NCI-H1105 treated with DMSO at 0.1 percent for 48 hours (cell line): Measurements from ENCODE around the gene B4GALNT2.
"Not testable (repeated sequence)": the region's sequence is repeated elsewhere in the genome, so short reads cannot be mapped to it uniquely, and the experiment has no call there.

Experiments used
- DNase-seq: peaks from one replicate; lab custom pipeline; 2025; lab: John Stamatoyannopoulos, UW

Gene B4GALNT2

DNA sequence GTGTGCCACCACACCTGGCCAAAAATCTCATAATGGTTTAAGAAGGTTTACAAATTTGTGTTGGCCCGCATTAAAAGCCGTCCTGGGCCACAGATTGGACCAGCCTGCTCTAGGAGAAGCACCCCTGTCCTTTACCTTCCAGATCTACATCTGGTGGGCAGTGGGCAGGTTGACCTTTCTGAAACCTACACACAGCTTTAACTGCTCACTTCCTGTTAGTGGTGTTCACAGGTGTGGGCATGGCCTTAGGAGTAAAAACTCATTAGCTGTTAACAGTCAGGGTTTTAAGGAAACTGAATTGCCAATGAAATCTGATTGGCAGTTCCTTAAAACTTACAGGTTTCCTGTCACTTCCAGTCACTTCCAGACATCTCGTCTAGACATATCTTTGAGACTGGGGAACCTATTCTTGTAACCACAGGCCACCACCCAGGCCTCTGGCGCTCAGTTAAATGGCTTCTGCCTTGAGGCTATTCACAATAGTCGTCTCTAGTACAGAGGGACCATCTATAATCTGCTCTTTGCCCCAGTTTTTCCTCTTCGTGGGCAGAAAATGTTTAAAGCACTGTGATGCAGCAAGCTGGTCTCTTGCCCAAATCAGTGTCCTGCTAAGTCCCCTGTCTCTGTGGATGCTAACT, 48.5 kb downstream of the B4GALNT2 start:
- DNase-seq = no peak

DNA sequence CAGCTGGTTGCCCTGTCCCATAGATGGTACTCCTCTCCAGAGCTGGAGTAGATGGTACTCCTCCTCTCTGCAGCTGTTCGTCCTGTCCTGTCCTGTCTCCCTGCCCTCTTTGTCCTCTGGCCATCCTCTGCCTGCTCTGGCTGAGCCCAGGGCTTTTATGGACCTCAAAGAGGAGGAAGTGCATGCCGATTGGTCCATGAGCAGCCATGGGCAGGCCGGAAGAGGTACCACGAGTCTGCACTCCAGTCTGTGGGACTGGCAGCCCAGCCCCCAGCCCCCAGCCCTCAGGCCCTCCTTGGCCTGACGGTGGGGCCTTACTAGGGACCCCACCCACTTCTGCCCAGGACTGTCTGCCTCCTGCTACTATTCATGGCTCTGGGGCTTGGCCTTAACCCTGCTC, 50.8 kb downstream of the B4GALNT2 start:
- no peak for DNase-seq

DNA sequence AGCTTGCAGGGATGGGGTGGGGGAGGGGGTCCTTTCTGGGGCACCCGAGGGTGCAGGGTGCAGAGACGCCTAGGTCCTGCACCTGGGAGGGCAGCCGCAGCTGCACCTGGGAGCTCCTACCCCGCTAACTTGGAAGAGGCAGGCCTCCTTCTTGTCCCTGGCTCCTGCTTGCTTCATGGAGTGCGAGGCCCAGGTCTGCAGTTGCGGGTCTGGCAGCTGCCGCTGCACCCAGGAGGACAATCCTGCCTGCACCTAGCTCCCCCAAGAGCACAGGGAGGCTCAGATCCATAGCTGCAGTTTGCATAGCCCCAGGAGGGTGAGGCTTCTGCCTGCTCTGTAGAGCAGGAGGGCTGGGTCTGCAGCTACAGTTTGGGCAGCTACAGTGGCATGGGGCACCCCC, 51.2 kb downstream of the B4GALNT2 start:
- no peak for DNase-seq

DNA sequence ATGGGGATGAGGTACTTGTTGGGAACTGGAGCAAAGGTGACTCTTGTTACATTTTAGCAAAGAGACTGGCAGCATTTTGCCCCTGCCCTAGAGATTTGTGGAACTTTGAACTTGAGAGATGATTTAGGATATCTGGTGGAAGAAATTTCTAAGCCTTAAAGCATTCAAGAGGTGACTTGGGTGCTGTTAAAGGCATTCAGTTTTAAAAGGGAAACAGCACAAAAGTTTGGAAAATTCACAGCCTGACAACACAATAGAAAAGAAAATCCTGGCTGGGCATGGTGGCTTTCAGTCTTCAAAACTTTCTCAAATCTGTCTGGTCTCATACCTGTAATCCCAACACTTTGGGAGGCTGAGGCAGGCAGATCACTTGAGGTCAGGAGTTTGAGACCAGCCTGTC, 52.0 kb downstream of the B4GALNT2 start:
- DNase-seq = not testable (repeated sequence)

DNA sequence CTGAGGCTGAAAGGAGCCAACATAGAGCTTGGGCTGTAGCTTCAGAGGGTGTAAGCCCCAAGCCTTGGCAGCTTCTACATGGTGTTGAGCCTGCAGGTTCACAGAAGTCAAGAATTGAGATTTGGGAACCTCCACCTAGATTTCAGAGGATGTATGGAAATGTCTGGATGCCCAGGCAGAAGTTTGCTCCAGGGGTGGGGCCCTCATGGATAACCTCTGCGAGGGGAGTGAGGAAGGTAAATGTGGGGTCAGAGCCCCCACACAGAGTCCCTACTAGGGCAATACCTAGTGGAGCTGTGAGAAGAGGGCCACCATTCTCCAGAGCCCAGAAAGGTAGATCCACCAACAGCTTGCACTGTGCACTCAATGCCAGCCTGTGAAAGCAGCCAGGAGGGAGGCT, 52.8 kb downstream of the B4GALNT2 start:
- DNase-seq = not testable (repeated sequence)

DNA sequence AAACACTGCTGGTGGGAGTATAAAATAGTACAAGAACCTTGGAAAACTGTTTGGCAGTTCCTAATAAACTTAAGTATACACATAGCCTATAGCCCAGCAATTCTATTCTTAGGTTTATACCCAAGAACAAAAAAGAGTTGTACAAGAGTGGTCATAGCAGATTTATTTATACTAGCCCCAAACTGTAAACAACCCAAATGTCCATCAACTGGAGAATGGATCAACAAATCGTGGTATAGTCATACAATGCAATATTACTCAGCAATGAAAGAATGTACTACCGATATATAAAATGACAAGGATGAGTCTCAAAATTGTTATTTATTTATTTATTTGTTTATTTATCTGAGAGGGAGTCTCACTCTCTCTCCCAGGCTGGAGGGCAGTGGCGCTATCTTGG, 54.7 kb downstream of the B4GALNT2 start:
- DNase-seq = no peak

DNA sequence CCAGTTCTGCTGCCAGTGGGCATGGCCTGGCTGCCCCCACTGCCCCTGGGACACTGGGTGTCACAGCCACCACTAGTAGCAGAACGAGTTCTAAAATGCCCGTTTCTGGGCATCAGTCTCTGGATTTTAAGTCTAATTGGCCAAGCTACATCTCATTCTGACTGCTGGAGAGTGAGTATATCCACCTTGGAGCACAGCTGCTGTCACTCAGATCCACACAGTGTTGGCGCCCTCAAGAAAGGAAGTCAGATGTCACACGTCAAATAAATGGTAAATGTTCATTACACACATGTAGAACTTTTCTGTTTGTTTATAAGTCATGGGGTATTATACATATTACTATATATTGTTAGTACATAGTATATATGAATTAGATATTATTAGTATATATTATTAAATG, 58.4 kb downstream of the B4GALNT2 start:
- no peak for DNase-seq

DNA sequence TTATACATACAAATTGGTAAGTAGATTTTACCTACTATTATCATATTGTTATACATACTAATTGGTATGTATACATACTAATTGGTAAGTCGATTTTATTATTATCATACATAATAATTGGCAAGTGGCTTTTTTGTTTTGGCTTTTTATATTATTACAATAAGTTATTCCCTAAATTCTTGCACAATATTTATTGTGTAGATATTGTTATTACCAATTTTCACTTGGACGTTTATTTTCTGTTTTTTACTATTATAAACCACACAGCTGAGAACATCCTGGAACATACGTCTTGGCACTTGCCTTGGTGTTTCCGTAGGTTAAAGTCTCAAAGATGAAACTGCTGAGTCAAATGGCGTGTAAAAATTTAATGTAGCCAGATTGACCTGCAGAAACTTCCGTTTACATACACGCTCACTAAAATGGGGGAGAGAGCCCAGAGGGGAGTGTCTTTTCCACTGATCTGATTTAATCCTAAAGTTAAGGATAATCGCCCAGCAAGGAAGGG, 58.9 kb downstream of the B4GALNT2 start:
- DNase-seq = no peak

DNA sequence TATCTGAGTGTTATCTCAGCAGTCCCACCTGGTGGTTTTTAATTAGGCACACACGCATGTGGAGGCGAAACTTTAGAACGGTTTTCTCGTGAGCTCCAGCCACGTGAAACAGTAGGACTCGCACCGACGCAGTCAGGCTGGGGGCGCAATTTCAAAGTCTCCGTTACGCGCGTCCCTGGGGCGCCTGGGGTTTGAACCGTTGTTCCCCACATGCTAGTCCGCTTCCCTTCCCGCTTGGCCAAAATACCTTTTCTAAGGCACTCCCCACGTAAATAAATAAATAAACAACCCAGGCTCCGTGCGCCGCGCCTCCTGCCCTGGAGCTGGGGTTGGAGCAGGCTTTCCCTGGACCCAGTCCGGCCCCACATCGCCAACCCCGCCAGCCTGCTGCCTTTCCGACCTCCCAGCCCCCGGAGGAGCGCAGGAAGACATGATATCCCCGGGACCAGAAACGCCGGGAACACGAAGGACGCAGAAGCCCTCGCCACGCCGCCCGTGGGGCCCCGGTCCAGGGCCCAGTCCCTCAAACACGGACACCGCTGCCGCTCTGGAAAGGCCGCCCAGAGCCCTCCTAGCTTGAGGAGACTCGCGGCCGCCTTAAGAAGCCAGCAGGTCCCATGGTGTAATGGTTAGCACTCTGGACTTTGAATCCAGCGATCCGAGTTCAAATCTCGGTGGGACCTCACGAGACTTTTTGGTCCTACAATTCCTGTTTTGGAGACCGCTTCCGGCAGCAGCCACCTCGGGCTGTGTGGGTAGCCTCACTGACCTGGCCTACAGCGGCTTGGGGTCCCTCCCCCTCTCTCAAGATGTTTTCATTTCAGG, 59.6 kb downstream of the B4GALNT2 start:
- peak; percentile 74 for DNase-seq

DNA sequence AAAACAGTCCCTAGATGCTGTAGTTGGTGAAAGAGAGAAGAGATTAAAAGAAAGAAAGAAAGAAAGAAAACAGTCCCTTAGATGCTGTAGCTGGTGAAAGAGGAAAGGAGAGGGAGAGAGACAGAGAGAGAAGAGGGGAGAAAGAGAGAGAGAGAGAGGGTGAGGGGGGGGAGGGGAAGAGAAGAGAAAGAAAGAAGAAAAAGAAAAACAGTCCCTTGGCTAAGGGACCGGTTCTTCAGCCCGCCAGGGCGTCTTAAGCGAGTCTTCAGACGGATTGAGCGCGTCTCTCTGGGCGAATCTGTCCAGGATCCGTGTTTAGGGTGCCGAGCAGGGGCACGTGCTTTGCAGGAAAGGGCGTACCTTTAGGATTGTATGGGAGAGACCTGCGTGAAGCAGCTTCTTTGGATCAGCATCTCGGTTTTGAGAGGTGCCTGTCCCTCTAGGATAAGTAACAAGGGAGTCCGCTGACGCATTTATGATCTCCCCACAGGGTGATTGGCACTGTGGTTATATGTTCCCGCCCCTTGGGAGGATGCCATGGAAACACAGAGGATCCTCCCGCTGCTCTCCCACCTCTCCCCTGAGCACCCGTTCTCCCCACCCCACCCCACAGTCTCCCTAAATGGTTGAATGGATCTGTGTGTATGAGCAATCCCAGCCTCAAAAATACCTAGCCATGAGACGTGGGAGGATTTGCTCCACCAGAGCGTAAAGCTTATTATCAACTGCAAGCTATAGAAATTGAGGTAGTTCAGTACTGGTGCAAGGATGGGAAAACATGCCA, 61.1 kb downstream of the B4GALNT2 start:
- DNase-seq = peak; percentile 54

DNA sequence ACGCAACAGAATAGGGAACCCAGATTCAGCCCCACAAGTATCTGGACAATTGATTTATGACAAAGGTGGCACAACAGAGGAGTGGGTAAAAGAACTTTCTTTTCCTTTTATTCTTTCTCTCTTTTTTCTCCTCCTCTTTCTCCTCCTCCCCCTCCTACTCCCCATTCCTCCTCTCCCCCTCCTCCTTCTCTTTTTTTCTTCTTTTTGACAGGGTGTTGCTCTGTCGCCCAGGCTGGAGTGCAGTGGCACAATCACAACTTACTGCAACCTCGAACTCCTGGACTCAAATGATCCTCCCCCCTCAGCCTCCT, 61.7 kb downstream of the B4GALNT2 start:
- DNase-seq = no peak

DNA sequence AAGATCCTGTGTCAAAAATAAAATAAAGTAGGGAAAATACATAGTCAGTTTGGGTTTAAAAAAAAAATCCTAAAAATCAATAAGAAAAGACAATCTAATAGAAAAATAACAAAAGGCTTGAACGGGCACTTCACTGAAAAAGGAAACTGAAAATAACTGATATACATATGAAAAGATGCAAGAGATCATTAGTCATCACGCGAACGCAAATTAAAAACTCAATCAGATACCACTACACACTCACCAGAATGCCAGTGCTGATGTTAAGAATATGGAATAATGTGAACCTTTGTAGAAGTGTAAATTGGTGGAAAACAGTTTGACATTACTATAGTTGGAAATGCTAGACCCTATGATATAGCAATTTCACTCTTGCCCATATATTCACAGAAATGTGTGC, 63.2 kb downstream of the B4GALNT2 start:
- DNase-seq = no peak

DNA sequence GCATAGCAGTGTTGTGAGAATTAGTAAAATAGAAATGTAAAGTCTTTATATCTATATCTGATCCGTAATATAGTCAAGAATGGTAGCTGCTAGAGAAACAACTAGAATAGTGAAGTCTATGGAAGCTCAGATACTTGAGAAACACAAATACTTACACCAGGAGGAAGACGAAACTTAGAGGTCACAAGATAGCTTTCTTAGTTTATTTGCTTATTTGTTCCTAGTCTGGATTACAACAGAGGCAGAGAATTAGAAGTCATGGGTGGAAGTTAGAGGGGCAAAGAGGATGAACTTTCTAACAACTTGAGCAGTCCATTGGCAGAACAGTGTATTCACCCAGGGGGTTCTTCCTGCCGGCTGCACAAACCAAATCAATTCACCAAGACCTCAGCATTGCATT, 64.0 kb downstream of the B4GALNT2 start:
- DNase-seq = no peak

DNA sequence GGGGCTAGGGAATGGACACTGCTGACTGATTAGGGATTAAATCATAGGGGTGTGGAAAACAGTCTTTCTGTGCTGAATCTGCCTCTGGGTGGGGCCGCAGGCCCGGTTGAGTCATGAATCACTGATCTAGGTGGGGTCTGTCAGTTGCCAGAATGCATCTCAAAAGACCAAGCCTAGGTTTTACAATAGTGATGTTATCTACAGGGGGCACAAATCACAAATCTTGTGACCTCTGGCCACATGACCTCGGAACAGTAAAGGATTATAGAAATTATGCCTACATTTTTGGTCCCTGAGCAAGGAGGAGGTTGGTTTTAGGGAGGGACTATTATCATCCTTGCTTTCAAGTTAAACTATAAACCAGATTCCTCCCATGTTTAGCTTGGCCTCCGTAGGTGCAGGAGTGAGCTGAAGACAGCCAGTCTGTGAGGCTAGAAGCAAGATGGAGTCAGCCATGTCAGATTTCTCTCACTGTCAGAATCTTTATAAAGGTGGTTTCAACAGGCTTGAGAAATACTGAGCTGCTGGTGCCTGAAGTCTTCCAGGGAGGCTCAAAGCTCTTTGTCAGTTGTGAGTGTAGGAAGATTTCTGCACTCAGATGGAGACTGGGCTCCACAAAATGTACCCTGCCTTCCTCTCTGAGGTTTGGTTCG, 64.9 kb downstream of the B4GALNT2 start:
- DNase-seq = no peak

DNA sequence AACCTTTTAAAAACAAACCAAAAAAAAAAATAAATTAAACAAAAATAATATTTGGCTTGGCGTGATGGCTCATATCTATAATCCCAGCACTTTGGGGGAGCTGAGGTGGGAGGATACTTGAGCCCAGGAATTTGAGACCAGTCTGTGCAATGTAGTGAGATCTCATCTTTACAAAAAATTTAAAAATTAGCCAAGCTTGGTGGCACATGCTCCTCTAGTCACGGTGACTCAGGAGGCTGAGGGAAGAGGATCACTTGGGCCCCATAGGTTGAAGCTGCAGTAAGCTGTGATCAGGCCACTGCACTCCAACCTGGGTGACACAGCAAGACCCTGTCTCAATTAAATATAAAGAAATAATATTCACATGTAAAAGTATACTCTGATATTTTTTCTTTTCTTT, 65.6 kb downstream of the B4GALNT2 start:
- DNase-seq = no peak

DNA sequence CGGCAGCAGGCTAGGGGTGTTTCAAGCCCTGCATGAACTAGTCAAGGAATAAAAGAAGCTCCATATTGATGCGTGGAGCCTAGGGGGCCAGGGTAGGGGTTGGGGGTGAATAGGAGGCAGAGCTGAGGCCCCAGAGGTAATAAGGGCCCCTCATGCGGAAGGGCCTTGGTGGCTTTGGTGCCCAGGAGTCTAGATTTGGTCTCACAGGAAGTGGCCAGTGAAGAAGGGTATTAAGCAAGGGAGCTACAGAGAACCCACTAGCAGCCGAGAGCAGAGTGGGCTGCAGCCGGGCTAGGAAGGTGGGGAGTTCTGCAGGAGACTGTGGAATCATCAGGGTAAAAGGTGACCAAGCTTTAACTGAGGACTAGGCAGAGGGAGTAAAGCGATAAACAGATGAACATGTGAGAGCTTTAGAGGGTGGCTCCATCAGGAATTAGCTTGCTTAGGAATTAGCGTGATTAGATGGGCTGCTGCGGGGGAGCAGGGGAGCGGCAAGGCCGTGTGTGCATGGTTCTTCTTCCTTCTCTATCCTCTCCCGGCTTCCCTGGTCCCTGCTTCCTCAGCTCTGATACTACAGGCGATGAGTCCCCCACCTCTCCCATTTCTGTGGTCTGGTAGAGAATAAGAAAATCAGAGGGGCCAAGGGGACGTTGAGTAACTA, 68.0 kb downstream of the B4GALNT2 start:
- no peak for DNase-seq

DNA sequence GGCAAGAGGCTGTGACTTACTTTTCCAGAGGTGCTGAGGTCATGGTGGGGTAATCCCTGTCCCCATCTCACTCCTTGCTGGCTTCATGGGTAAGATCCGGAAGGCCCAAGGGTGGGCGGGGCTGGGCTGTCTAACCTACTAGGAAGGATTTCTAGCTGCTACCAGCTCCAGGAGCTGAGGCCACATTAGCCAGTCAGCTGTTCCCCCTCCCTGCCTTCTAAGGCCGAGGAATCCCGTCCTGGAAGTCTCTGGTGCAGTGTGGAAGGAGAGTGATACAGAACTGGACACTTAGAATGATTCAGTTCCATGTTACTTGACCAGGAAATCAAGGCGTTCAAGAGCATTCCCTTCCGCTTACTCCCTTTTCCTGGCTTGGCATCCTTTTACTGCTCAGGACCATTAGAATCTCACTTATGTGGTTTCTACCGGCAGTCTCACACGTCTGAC, 68.9 kb downstream of the B4GALNT2 start:
- DNase-seq = no peak

DNA sequence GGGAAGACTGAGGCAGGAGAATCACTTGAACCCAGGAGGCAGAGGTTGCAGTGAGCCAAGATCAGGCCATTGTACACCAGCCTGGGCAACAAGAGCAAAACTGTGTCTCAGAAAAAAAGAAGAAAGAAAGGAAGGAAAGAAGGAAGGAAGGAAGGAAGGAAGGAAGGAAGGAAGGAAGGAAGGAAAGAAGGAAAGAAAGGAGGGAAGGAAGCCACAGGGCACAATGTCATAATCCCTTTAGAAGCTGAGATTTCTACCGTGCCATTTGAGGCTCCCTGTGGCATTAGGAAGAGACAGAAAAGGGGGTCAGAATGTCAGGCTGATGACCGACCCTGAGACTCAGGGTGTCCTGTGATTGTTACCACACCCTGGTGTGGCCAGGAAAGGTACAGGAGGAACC, 71.2 kb downstream of the B4GALNT2 start:
- DNase-seq = no peak

DNA sequence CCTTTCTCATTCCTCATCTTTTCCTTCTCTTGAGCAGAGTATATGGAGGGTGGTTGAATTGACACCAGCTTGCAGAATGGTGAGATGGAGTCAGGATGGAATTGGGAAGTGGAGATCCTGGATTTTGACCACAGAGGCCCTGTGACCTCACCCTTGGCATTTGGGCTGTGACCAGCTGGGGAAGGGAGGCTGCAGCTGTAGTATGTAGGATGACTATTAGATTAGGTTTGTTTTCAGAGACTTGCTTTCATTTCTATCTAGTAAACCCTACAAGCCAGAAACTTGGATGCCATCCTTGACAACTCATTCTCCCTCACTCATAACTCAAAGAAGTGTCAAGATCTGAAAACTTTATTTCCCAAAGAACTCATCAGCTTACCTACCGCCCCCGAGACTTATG, 71.9 kb downstream of the B4GALNT2 start:
- no peak for DNase-seq

DNA sequence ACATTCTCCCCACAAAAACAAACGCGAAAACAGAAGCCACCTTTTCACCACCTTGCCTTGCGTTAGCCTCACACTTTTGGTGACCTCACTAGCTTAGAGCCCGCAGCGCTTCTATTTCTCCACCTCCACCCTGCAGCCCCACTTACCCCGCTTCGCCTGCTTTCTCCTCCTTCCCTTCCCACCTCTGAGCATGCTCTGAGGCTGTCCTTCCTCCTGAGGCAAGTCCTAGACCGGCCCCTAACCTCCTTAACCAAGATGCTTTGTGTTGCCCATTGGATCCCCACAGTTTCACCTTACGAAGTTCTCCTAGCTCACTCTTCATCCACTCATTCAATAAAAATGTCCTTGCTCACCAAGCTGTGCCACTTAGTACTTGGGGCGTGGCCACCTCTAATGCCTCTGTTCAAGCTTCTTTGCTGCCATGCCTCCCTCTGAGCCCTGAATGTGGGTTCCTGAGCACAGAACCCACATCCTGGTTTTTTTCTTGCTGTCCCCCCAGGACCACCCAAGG, 76.5 kb downstream of the B4GALNT2 start:
- DNase-seq = no peak

DNA sequence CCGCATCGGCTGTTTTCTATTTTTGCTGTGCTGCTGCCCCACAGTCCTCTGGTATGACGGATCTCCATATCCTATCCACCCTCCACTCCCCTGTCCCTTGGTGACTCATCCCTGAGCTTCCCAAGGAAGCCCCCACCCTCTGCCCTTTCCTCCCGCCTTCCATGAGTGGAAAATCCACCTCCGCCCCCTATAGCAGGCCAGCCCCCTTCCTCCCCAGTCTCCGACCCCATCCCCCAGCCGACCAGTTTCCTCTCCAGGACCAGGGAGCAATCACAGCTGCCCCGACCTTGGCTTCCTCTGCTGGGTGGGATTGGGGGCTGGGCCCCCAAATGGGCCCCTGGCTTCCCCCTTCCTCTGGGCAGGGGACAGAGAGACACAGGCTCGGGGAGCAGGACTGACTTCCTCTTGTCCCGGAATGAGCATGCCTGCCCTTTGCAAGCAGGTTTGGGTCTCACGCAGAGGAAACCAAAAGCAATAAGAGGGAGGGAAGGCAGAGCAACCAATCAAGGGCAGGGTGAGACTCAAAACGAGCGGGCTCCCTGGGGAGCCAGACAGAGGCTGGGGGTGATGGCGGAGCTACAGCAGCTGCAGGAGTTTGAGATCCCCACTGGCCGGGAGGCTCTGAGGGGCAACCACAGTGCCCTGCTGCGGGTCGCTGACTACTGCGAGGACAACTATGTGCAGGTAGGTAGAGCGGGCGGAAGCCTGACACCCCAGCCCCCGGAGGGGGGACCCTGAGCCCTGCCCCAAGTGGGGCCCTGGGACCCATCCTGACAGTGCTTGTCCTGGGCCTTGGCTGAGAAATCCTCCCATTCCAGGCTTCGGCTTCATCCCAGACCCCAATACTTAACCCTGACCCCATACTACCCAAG, 77.8 kb downstream of the B4GALNT2 start, which contains the start of the genes ABI3 and GNGT2:
Gene ABI3 (plus strand): TSS at position 550 of the 872 bp plus-strand sequence. CDS start 18 bp downstream, at position 568.
Gene GNGT2 (minus strand): TSS at position 417 of the 872 bp plus-strand sequence. CDS start 3,152 bp downstream, outside the sequence.
- DNase-seq = no peak
